CD4-positive, alpha-beta T cell treated with Interleukin-17A for 4 hours (primary cell): ENCODE results near the gene HLX.

Experiments
- DNase-seq: peaks from one replicate; pipeline ENCODE4 v3.0.0-alpha.2; 2020; ENCODE audit warnings: mixed read lengths

HLX gene

GRCh38 chr1:220884109-220884980 lies 5.1 kb downstream of the HLX start:
- DNase-seq: no peak

GRCh38 chr1:220884981-220885918 lies 6.0 kb downstream of the HLX start:
- no peak for DNase-seq

DNA sequence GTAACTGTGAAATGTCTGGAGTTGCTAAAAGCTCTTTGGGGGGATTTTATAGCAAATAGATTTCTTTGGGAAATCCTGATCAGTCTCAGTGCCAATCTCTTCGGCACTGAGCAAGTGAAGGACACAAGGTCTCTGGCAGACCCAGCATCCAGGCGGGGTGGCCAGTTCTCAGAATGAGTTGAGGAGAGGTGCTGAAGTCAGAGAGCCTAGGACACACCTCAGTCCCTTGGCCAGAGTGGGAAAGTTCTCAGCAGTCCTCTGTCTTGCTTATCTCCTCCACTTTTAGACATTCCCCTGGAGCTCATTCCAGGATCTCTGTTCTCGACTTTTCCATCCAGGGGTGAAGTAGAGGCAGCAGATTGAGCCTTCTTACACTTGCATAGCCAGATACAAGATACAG lies 6.7 kb downstream of the HLX start:
- no peak for DNase-seq

DNA sequence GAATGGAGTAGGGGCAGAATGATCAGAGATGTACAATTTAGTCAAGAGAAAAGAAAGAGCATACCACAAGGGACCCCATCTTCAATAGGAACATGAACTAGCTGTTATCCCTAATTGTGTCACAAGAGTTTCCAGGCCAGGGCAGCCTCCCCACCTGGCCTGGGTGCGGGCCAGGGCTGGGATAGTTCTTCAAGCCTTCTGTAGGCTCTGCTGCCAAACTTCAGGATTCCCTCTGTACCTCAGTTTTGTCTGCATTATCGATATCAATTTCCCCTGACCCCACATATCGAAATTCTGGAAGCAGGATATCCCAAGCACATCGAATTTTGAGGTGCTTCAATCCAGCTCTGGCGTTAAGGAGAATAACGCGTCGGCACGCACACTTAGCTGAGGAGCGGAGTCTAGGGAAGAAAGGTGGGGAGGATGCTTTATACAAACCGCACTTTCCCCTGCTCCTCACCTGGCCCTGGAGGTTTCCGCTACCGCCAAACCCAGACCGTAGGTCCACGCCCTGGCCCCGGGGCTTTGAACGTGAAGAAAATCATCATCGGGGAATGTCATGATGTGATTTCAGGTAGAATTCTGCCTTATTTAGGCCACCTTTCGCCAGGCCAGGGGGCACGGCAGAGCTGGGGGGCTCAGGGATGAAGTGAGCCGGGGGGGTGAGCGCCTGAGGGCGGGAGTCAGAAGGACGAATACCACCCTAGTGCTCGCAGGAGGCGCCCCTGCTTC lies 7.4 kb downstream of the HLX start:
- DNase-seq: no peak

- DNase-seq: no peak
Observed at GRCh38 chr1:220887202-220887519, 7.9 kb downstream of the HLX start.

DNA sequence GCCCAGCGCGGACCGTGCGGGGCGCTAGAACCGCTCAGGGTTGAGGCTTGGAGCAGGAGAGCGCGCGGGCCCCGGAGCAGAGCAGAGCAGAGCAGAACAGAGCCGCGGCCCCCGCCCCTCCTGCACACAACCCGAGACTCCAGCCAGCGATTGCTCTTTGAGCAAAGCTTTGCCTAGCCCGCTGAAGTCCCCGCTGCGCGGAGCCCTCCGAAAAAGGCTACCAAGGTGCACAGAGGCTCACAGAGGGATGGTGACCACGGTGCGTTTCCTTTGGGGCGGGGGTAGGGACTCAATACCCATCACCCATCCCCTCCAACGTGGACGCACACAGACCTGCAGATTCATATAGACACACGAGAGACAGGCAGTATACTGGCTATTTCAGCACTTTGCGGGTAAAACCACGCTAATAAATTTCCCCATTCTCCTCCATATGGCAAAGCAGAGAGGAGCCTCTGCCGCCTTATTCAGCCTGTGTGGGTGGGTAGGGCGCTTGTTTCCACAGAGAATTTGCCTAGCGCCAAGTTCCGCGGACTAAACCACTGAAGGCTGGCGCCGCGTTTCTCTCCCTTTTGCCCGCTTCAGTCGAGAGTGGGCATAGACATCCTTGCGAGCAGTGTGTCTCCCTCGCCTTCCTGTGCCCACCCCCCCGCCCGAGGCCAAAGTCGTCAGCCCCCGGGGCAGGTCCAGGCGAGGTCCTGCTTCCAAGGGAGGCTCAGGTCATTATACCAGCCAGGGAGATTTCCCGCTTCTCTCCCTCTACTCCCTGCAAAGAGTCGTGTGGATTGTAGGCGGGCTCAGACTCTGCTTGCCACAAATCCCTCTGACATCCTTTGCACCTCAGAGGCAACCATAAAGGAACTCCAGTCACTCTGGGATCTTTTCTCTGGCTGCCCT lies 8.5 kb downstream of the HLX start:
- DNase-seq: no peak

- DNase-seq: no peak
Observed at GRCh38 chr1:220888417-220888986, 9.3 kb downstream of the HLX start.

DNA sequence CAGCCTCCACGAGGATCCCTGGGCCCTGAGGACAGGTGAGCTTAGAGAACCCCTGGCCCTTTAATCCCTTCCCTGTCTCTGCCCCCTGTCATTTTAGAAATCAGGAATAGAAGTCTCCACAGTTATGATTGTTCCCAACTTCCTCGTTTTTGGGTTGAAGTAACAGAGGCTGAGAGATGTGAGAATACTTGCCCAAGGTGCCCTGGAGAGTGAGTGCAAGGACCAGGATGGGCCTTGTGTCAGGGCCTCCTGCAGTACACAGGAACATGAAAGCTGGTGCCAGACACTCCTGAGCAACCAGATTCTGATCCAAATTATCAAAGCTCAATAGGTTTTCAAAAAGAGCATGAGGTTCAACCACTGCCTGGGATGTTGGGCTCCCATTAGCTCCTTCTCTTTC lies 10.1 kb downstream of the HLX start:
- DNase-seq: no peak

DNA sequence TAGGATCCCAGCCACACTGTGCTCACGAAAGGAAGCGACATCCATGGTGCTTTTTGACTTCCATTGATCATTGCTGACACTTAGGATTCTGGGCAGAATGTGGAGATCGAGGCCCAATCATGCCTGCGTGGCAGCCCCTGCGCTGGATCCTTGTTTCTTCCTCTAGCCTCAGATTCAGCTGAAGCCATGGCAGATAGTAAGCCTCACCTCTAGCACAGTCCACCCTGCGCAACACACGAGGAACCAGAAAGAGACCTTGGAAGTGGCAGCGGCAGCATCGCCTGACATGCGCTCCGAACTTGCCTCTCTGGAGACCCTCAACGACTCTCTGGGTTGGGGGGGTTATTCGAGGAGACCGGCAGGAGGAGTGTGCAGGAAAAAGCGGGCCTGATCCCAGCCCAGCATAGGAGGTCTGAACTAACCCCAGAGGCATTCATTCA lies 10.6 kb downstream of the HLX start:
- DNase-seq: no peak

DNA sequence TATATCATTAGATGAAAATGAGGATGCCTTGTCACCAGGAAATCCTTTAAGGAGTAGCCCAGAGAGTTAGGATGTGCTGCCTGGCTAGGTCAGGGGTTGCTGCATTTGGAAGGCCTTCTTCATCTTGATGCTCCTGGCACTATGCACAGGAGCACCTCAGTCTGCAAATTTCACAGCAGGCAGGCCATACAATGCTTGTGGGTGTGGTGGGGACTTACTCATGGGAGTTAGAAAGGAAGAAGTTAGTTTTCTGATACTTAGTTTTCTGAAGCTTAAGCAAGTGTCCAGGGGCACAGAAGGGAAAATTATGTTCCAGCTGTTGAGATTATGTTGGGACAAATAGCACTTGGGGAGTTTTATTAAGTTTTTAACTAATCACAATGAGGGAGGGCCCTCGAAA lies 11.4 kb downstream of the HLX start:
- no peak for DNase-seq

- no peak for DNase-seq
Observed at GRCh38 chr1:220891224-220892085, 12.2 kb downstream of the HLX start.

- DNase-seq: no peak
Observed at GRCh38 chr1:220892086-220892376, 12.8 kb downstream of the HLX start.

DNA sequence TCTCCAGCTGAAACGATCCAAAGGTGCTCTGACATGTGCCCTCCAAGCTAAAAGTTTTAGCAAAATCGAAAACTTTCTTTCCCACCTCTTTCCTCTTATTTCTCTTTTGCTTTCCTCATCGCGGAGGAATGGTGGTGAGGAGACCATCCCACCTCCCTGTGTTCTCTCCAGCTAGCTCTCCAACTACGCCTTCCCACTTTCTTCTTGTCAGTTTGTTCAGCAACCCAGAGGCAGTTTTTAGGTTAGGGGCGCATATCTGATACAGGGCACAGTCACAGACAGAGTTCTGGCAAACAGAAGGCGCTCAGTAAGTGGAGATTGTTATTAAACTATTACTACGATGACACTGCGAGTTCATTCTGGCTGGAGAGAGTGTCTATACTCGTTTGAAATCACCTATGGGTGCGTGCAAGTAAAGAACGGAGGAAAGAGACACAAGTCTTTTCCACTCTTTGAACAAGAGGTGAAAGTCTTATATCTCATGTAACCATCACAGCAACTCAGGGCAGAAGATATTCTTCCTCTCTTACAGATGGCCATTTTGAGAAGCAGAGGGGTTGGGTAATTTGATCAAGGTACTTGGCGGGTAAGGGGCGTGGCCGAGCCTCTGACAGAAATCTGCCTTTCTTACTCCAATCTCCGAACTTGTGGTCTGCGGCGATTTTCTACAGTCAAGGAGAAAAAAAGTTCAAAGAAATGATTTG lies 13.9 kb downstream of the HLX start:
- DNase-seq: no peak

DNA sequence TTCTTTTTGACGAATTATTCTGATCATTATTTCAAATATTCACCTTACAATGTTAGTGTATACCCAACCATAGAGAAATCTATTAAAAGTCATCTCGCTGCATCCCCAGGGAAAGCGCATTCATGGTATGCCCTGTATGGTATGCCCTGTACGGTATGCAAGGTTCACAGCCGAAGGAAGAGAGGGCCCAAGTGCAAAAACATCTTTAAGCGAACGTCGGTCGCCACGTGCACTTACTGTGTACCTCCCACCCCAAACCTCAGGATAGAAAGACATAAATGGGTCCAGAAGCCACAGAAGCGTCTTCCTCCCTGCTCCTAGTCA lies 14.4 kb downstream of the HLX start:
- DNase-seq: no peak

DNA sequence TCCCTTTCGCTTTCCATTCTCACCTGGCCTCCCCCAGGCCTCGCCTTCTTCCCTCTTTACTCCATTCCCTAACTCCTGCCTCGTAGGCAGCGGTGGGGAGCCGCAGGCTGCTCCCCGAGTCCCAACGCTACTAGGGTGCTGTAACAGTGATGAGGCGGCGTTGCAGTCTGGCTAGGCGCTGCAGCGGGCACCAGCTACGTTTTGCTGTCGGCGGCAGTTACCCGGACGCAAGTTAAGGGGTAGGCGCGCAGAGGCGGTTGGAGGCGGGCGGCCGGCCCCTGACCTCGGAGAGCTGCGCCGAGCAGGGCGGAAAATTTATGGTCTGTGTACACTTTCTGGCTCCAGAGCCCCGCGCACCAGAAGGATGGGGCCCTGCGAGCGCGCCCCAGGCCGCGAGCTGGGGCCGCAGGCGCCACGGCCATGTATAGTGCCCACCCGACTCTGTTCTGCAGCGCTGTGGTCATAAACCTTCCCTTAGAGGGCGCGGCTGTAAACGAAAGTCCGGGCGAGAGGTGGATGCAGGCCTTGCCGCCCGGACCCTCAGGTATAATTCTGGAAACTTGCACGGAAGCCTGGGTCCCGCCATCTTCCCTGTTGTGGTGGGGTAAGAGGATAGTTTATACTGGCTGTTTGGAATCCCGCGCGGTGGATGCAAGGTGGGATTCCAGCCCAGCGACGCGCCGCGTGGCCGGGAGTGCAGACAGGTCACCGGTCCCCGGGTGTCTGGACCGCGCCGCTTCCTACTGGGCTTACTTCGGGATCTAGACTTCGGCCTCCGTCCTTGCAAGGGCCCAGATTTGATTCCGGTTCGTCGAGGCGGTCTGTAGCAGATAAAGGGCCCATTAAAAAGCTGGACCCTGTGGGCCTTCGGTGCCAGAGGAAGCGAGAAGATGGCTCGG lies 15.0 kb downstream of the HLX start:
- no peak for DNase-seq

DNA sequence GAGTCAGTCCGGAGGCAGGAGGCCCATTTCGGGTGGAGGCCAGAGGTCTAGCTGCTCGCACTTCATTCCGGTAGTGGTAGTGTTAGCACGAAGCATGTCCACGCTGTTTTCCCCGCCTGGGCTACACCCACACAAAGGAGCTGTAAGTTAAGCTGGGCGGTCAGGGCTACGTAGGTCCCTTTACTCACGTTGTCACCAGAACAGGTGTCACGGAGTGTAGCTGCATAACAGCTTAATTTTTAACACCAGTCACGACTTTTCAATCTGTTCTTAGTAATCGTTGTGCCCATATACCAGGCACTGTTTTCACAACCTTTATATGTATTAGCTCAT lies 15.6 kb downstream of the HLX start:
- DNase-seq: no peak

GRCh38 chr1:220895412-220895946 lies 16.2 kb downstream of the HLX start:
- no peak for DNase-seq

GRCh38 chr1:220896092-220896491 lies 16.8 kb downstream of the HLX start:
- DNase-seq: no peak

- DNase-seq: no peak
Observed at GRCh38 chr1:220900842-220901241, 21.6 kb downstream of the HLX start.
